Measurements from ENCODE around the gene CAMTA2.

The CAMTA2 gene

DNA sequence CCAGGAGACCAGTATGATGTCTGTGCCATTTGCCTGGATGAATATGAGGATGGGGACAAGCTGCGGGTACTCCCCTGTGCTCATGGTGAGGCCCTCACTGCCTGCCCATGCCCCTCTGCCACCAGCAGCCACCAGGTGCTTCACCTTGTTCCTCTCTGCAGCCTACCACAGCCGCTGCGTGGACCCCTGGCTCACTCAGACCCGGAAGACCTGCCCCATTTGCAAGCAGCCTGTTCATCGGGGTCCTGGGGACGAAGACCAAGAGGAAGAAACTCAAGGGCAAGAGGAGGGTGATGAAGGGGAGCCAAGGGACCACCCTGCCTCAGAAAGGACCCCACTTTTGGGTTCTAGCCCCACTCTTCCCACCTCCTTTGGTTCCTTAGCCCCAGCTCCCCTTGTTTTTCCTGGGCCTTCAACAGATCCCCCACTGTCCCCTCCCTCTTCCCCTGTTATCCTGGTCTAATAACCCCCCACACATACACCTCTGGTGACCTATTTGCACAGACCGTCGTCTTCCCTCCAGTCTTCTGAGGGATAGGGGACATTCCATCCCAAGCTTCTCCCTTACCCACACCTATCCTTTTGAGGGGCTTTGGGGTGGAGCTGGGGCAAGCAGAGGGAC is 42.8 kb downstream of the CAMTA2 start:
- peaks cover 57% of the 10 kb centered on the region for H3K36me3 ChIP-seq (ENCODE audit: insufficient read depth, low read length)
- no peaks in the 10 kb centered on the region for H3K9me3 ChIP-seq (ENCODE audit: insufficient read depth, low read depth, low read length)
- no peak overlapping the region; the same call in 1 of the 2 replicates for H3K9ac ChIP-seq (ENCODE audit: low read depth, low read length)
- H3K4me3 ChIP-seq (ENCODE audit: low read length), result 0 out of 2 replicates have a peak overlapping the region, but pooled peaks have one; percentile 99
- no peaks in the 10 kb centered on the region for H3K27me3 ChIP-seq (ENCODE audit: insufficient read depth, low read length)
- H3K27ac ChIP-seq (ENCODE audit: low read depth, low read length), result peak overlapping the region; percentile 100
- WGBS, result 89% methylated on average over 6 of the region's 8 CpGs
- peaks cover 24% of the 10 kb centered on the region; the same call in 1 of the 2 replicates for H3K4me1 ChIP-seq (ENCODE audit: insufficient read depth, low read length)

DNA sequence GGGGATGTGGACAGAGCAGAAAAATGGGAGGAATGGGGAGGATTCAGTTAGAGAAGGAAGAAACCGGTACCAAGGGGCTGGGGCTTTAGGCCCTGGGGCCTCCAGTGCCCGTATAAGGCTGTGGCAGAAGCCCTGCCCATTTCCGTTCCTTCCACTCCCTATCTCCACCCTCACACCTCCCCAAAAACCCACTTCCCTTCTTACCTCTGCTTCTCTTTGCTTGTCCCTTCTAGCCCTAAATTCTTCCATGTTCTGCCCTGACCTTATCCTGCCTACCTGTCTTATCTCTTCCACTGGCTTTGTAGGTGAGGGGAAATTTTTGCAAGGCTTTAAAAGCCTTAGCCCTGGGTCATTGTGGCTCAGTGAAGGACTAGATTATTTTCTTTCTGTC is 43.3 kb downstream of the CAMTA2 start:
- 87% methylated on average over 3 of the region's 3 CpGs for WGBS
- Histone ChIP-seq H3K4me1 (ENCODE audit: insufficient read depth, low read length) (peaks cover 24% of the 10 kb centered on the region; the same call in 1 of the 2 replicates), H3K4me3 (ENCODE audit: low read length) (no peak overlapping the region)

DNA sequence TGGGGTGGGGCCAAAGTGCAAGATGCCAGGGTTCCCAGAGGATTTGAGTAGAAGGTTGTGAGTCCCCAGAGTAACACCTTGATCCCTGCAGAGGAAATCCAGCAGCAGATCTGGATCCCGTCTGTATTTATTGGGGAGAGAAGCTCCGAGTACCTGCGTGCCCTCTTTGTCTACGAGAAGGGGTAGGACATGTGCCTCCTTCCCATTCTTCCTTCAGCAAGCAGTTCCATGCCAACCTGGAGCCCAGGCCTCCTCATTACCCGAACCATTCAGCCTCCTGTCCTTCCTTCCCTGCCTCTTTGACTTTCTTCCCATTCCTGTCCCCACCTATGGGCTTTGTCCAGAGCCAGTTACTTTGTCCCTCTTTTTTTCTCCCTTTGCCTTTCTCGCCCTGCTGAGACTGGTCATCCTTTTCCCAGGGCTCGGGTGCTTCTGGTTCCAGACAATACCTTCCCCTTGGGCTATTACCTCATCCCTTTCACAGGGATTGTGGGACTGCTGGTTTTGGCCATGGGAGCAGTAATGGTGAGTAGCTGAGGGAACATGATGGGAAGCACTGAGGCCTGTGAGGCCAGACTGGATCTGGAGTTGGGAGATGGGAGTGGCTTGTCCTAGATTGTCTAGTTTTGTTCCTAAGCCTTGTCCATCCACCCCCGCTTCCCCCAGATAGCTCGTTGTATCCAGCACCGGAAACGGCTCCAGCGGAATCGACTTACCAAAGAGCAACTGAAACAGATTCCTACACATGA is 44.5 kb downstream of the CAMTA2 start:
- H3K27ac ChIP-seq (ENCODE audit: low read depth, low read length), result no peak overlapping the region
- WGBS, result 93% methylated on average over 13 of the region's 13 CpGs
- H3K9me3 ChIP-seq (ENCODE audit: insufficient read depth, low read depth, low read length), result no peaks in the 10 kb centered on the region
- peaks cover 32% of the 10 kb centered on the region; the same call in 1 of the 2 replicates for H3K4me1 ChIP-seq (ENCODE audit: insufficient read depth, low read length)
- peaks cover 63% of the 10 kb centered on the region for H3K36me3 ChIP-seq (ENCODE audit: insufficient read depth, low read length)
- no peak overlapping the region for H3K4me3 ChIP-seq (ENCODE audit: low read length)
- no peak overlapping the region for H3K9ac ChIP-seq (ENCODE audit: low read depth, low read length)
- H3K27me3 ChIP-seq (ENCODE audit: insufficient read depth, low read length), result no peaks in the 10 kb centered on the region

More for the DNA sequence above, 43.3 kb downstream of the CAMTA2 start:
- peak overlapping the region; percentile 100; the same call in 1 of the 2 replicates for H3K27ac ChIP-seq (ENCODE audit: low read depth, low read length)
- no peaks in the 10 kb centered on the region for H3K9me3 ChIP-seq (ENCODE audit: insufficient read depth, low read depth, low read length)
- H3K27me3 ChIP-seq (ENCODE audit: insufficient read depth, low read length), result no peaks in the 10 kb centered on the region
- no peak overlapping the region; the same call in 1 of the 2 replicates for H3K9ac ChIP-seq (ENCODE audit: low read depth, low read length)
- peaks cover 57% of the 10 kb centered on the region for H3K36me3 ChIP-seq (ENCODE audit: insufficient read depth, low read length)

DNA sequence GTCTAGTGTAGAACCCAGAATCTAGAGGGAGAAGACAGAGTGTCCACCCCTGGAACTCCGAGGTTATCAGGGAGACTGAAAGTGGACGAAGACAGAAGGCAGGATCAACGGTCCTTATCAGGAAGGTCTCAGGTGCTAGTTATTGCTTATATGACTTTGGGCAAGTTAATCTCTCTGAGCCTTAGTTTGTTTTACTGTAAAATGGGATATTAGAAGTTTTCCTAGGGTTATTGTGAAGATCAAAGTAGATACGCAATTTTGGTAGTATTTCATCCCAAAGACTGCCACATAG is 46.2 kb downstream of the CAMTA2 start:
- H3K4me1 ChIP-seq (ENCODE audit: insufficient read depth, low read length), result peaks cover 27% of the 10 kb centered on the region; the same call in 1 of the 2 replicates
- peak overlapping the region; percentile 90; the same call in 1 of the 2 replicates for H3K27ac ChIP-seq (ENCODE audit: low read depth, low read length)
- WGBS, result 83% methylated on average over 4 of the region's 4 CpGs

DNA sequence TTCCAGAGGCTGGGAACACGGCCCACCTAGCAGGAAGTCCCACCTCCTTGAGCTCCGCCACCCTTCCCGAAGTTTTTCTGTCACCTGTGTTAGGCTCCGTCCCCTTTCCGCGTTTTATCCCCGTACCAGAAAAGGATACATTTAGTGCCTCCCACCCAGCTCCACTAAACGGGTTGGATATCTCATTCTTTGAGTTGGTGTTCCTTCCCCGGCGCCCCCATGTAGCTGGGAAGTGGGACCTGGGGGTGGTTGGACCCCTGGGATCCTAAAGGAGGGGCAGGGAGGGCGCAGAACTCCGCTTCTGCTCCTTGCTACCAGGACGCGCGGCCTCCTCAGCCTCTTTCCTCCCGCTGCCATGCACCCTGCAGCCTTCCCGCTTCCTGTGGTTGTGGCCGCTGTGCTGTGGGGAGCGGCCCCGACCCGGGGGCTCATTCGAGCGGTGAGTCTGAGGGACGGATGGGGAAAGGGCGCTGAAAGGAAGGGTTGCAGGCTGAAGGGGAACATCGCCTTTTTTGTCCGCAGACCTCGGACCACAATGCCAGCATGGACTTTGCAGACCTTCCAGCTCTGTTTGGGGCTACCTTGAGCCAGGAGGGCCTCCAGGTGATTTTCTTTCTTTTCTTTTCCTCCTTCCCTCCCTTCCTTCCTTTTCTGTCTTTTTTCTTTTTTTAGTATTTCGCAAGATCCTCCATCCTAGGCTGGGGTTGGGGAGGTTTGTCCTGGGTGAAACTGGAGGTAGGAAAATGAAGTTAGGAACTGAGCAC is 46.7 kb downstream of the CAMTA2 start:
- Histone ChIP-seq H3K27ac (ENCODE audit: low read depth, low read length) (peak overlapping the region; percentile 90), H3K4me3 (ENCODE audit: low read length) (peak overlapping the region; percentile 70), H3K9ac (ENCODE audit: low read depth, low read length) (peak overlapping the region; percentile 89), H3K4me1 (ENCODE audit: insufficient read depth, low read length) (peaks cover 23% of the 10 kb centered on the region; the same call in 1 of the 2 replicates), H3K36me3 (ENCODE audit: insufficient read depth, low read length) (peaks cover 60% of the 10 kb centered on the region), H3K9me3 (ENCODE audit: insufficient read depth, low read depth, low read length) (no peaks in the 10 kb centered on the region), H3K27me3 (ENCODE audit: insufficient read depth, low read length) (no peaks in the 10 kb centered on the region)
- 3% methylated on average over 29 of the region's 29 CpGs for WGBS

More for the DNA sequence above, 46.2 kb downstream of the CAMTA2 start:
- Histone ChIP-seq H3K27me3 (ENCODE audit: insufficient read depth, low read length) (no peaks in the 10 kb centered on the region), H3K4me3 (ENCODE audit: low read length) (peak overlapping the region; percentile 70), H3K36me3 (ENCODE audit: insufficient read depth, low read length) (peaks cover 66% of the 10 kb centered on the region), H3K9me3 (ENCODE audit: insufficient read depth, low read depth, low read length) (no peaks in the 10 kb centered on the region), H3K9ac (ENCODE audit: low read depth, low read length) (peak overlapping the region; percentile 89)

DNA sequence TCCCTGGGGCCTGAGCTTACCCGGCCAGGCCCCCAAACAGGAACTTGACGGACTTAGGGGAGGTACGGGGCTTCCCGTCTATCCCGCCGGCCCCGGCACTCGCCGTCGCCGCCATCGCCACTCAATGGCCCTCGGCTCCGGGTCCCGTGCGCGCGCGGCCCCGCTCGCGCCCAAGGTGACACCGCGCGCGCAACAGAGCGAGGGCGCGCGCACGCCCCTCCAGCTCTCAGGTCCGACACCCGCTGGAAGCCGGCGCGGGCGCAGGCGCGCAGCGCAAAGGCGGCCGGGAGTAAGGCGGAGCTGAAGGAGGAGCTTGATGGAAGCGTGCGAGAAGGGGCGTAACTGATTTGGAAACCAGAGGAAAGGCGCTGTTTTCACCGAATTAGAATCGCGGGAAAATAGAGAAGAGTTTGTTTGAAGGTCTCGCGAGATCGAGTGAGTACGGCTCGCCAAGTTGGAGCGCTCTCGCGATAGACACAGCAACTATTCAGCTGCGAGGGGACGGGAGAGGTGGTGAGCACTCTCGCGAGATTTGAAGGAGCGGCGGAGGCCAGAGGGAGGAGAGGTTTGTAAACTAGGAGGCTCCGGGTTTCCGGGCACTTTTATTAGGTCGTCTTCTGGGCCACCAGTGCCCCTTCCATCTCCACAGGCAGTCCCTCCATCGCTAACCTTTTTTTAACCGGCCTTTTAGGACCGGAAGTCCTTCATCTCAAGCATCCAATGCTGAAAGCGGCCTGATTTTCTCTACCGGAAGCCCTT is 47.5 kb downstream of the CAMTA2 start, which contains the start of the genes RNF167 and SLC25A11:
Gene RNF167 (plus strand): TSS at position 473 of the 759 bp plus-strand sequence. CDS start 642 bp downstream, outside the sequence.
Gene SLC25A11 (minus strand): TSS at position 251 of the 759 bp plus-strand sequence. CDS start 136 bp downstream, at position 115.
- Histone ChIP-seq H3K4me1 (ENCODE audit: insufficient read depth, low read length) (peaks cover 15% of the 10 kb centered on the region; the same call in 1 of the 2 replicates), H3K27me3 (ENCODE audit: insufficient read depth, low read length) (no peaks in the 10 kb centered on the region), H3K9ac (ENCODE audit: low read depth, low read length) (peak within 1 kb of the TSS; percentile 89), H3K36me3 (ENCODE audit: insufficient read depth, low read length) (peaks cover 53% of the 10 kb centered on the region), H3K27ac (ENCODE audit: low read depth, low read length) (peak within 1 kb of the TSS; percentile 90), H3K4me3 (ENCODE audit: low read length) (peak within 1 kb of the TSS; percentile 70), H3K9me3 (ENCODE audit: insufficient read depth, low read depth, low read length) (no peaks in the 10 kb centered on the region)
- WGBS, result under 1% methylated on average over 72 of the region's 72 CpGs

DNA sequence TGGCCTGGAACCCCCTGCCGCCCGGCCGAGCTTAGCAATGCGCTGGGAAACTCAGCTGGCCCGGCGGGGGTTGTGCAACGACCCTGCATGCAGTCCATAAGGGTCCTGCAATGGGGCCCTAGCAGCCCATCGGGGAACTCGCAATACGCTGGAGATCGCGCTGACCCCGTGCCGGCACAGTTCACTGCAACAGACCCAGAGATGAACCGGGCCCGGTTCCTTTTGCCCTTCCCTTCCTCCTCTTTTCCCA is 48.0 kb downstream of the CAMTA2 start:
- Histone ChIP-seq H3K36me3 (ENCODE audit: insufficient read depth, low read length) (peaks cover 48% of the 10 kb centered on the region), H3K9me3 (ENCODE audit: insufficient read depth, low read depth, low read length) (no peaks in the 10 kb centered on the region), H3K27ac (ENCODE audit: low read depth, low read length) (peak overlapping the region; percentile 90), H3K4me1 (ENCODE audit: insufficient read depth, low read length) (peaks cover 13% of the 10 kb centered on the region; the same call in 1 of the 2 replicates), H3K9ac (ENCODE audit: low read depth, low read length) (peak overlapping the region; percentile 89), H3K27me3 (ENCODE audit: insufficient read depth, low read length) (no peaks in the 10 kb centered on the region), H3K4me3 (ENCODE audit: low read length) (peak overlapping the region; percentile 70)
- 1% methylated on average over 16 of the region's 16 CpGs for WGBS

DNA sequence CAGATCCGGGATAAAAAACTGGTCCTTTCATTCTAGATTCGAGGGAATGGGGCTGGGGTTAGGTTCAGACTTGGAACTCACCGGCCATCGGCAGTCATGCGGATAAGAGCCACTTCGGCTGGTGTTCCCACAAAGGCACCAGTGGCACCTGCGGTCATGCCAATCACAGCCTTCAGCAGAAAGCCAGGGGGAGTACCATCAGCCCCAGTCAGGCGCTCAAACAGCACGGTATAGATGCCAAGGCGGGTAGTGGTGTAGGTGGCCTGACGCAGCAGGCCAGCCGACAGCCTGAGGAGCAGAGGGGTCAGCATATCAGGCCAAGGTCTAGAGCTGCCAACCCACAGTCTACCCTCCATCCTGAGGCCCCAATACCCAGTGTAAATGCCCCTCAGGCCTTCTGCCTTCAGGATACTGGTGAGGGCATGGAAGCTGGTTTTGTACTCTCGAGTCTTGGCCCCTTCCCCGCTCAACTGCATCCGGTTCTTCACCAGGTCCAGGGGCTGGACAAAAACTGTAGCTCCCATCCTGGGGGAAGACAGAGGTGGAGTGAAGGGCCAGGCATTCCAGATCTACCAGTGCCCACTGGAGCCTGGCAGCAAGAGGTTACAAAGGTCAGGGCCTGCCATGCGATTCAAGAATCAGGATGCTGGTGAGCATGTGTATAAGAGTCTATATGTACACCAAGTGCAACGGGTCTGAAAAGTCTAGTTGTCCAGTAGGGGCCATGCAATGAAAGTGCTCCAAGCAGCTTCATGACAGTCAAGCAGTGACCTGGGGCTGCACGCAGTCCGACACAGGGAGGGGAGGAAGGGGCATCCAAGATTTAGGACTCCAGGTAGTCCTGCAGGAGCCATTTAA is 48.6 kb downstream of the CAMTA2 start:
- Histone ChIP-seq H3K27me3 (ENCODE audit: insufficient read depth, low read length) (no peaks in the 10 kb centered on the region), H3K4me1 (ENCODE audit: insufficient read depth, low read length) (peaks cover 13% of the 10 kb centered on the region; the same call in 1 of the 2 replicates), H3K36me3 (ENCODE audit: insufficient read depth, low read length) (peaks cover 43% of the 10 kb centered on the region), H3K9ac (ENCODE audit: low read depth, low read length) (peak overlapping the region; percentile 89), H3K27ac (ENCODE audit: low read depth, low read length) (peak overlapping the region; percentile 90), H3K9me3 (ENCODE audit: insufficient read depth, low read depth, low read length) (no peaks in the 10 kb centered on the region), H3K4me3 (ENCODE audit: low read length) (peak overlapping the region; percentile 70)
- WGBS, result 70% methylated on average over 19 of the region's 19 CpGs

DNA sequence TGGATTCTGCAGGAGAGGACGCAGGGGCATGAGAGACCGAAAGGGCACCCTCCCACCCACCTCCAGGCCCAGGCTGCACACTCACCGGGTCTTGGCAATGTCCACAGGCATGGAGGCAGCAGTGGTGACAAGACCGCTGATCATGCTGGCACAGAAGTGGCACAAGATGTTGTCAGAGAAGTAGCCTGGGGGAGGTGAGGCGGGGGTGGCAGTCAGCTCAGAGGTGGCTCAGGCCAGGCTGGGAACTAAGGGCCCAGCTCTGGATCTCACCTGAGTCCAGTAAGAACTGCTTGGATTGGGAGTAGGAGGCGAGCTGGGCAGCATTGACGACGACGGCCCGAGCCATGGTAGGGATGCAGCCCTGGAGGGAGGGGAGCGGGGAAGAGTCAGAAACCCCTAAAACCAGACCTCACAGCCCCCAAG is 49.4 kb downstream of the CAMTA2 start:
- Histone ChIP-seq H3K27ac (ENCODE audit: low read depth, low read length) (no peak overlapping the region), H3K27me3 (ENCODE audit: insufficient read depth, low read length) (no peaks in the 10 kb centered on the region), H3K36me3 (ENCODE audit: insufficient read depth, low read length) (peaks cover 34% of the 10 kb centered on the region), H3K9me3 (ENCODE audit: insufficient read depth, low read depth, low read length) (no peaks in the 10 kb centered on the region), H3K4me3 (ENCODE audit: low read length) (no peak overlapping the region), H3K9ac (ENCODE audit: low read depth, low read length) (peak overlapping the region; percentile 89), H3K4me1 (ENCODE audit: insufficient read depth, low read length) (peaks cover 13% of the 10 kb centered on the region; the same call in 1 of the 2 replicates)
- 92% methylated on average over 11 of the region's 11 CpGs for WGBS

DNA sequence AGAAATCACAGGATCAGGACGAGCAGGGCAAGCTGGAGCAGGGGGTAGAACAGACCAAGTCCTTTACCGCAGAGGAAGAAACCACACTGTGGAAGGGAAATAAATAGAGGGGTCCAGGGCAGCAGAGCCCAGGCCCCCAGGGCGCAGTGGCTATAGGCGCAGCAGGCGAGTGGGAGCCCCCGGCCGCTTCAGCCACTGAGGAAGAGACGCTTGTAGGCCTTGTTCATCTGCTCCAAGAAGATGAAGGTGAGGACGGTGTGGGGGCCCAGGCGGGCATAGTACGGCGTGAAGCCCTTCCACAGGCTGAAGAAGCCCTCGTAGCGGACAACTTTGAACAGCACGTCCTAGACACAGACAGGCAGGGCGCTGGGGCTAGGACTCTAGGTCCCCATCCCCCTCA is 49.9 kb downstream of the CAMTA2 start:
- WGBS, result 95% methylated on average over 16 of the region's 16 CpGs
- H3K9me3 ChIP-seq (ENCODE audit: insufficient read depth, low read depth, low read length), result no peaks in the 10 kb centered on the region
- H3K4me3 ChIP-seq (ENCODE audit: low read length), result no peak overlapping the region
- H3K36me3 ChIP-seq (ENCODE audit: insufficient read depth, low read length), result peaks cover 29% of the 10 kb centered on the region
- H3K9ac ChIP-seq (ENCODE audit: low read depth, low read length), result no peak overlapping the region
- H3K27ac ChIP-seq (ENCODE audit: low read depth, low read length), result no peak overlapping the region
- H3K4me1 ChIP-seq (ENCODE audit: insufficient read depth, low read length), result peaks cover 13% of the 10 kb centered on the region; the same call in 1 of the 2 replicates
- H3K27me3 ChIP-seq (ENCODE audit: insufficient read depth, low read length), result no peaks in the 10 kb centered on the region

Measured in HUES64 (cell line).